GM23338 (cell line): ENCODE data around the gene CACNA1H. TPM values are rescaled to one million over a fixed set of nuclear protein-coding genes. Genes with fewer than 3 reads are reported as not detected.
A peak's percentile ranks its signal among the peaks of the same experiment; 100 is the strongest.

Experiments
- ATAC-seq: fragments of 200-7000 bp; cut with Tn5 transposase; 3 replicates; pipeline ENCODE4 v1.9.1; 2020
- DNase-seq: peaks from one replicate; pipeline ENCODE4 v3.0.0-alpha.2; 2015; ENCODE audit warnings: low spot score
- H2AFZ ChIP-seq: fragments of 200-600 bp; sonication (generic); 2 replicates; pipeline ENCODE4 v1.8.0; 2016; ENCODE audit warnings: antibody characterized with exemption, mild to moderate bottlenecking, moderate library complexity
- H3F3A ChIP-seq: fragments of 200-600 bp; sonication (generic); replicated peaks from 2 replicates; pipeline ENCODE4 v1.8.0; 2017; ENCODE audit warnings: antibody characterized with exemption, mixed run types, low read depth
- H3K27ac ChIP-seq: fragments of 200-600 bp; sonication (generic); 2 replicates; pipeline ENCODE4 v1.6.1; 2016; ENCODE audit warnings: low read depth
- H3K27me3 ChIP-seq: fragments of 200-600 bp; sonication (generic); 2 replicates; pipeline ENCODE4 v1.8.0; 2016; ENCODE audit warnings: mild to moderate bottlenecking, mixed run types, moderate library complexity; ENCODE audit not compliant: insufficient read depth
- H3K36me3 ChIP-seq: fragments of 200-600 bp; sonication (generic); 2 replicates; pipeline ENCODE4 v1.8.0; 2016; ENCODE audit warnings: mild to moderate bottlenecking; ENCODE audit not compliant: insufficient read depth
- H3K4me1 ChIP-seq: fragments of 200-600 bp; sonication (generic); 2 replicates; pipeline ENCODE4 v1.8.0; 2016; ENCODE audit warnings: mild to moderate bottlenecking, moderate library complexity; ENCODE audit not compliant: insufficient read depth
- H3K4me2 ChIP-seq: fragments of 200-600 bp; sonication (generic); 2 replicates; pipeline ENCODE4 v1.7.1; 2017; ENCODE audit warnings: mixed run types
- H3K4me3 ChIP-seq: fragments of 200-600 bp; sonication (generic); 2 replicates; pipeline ENCODE4 v1.6.1; 2016; ENCODE audit warnings: mixed run types
- H3K79me2 ChIP-seq: fragments of 200-600 bp; sonication (generic); replicated peaks from 2 replicates; pipeline ENCODE4 v1.8.0; 2017; ENCODE audit warnings: mild to moderate bottlenecking; ENCODE audit not compliant: insufficient read depth
- H3K9me2 ChIP-seq: fragments of 200-600 bp; sonication (generic); 2 replicates; pipeline ENCODE4 v1.8.0; 2017; ENCODE audit not compliant: insufficient read depth
- H4K20me1 ChIP-seq: fragments of 200-600 bp; sonication (generic); replicated peaks from 2 replicates; pipeline ENCODE4 v1.8.0; 2017; ENCODE audit warnings: mild to moderate bottlenecking; ENCODE audit not compliant: insufficient read depth
- H3K27ac Mint-ChIP-seq: 2 replicates; pipeline ENCODE4 v1.8.0; 2020; ENCODE audit warnings: inconsistent platforms, mild to moderate bottlenecking, moderate library complexity, mixed read lengths
- H3K27me3 Mint-ChIP-seq: 3 replicates; pipeline ENCODE4 v1.8.0; 2022; ENCODE audit warnings: low read depth, mild to moderate bottlenecking, moderate library complexity, mixed read lengths, inconsistent platforms; ENCODE audit not compliant: insufficient read depth, poor library complexity
- H3K36me3 Mint-ChIP-seq: 3 replicates; pipeline ENCODE4 v1.8.0; 2021; ENCODE audit warnings: low read depth, mild to moderate bottlenecking, inconsistent platforms, moderate library complexity, mixed read lengths
- H3K4me1 Mint-ChIP-seq: 3 replicates; pipeline ENCODE4 v1.8.0; 2020; ENCODE audit warnings: mild to moderate bottlenecking, inconsistent platforms, mixed read lengths
- H3K4me3 Mint-ChIP-seq: 3 replicates; pipeline ENCODE4 v1.8.0; 2021; ENCODE audit warnings: moderate library complexity, mild to moderate bottlenecking, inconsistent platforms, mixed read lengths
- H3K9me3 Mint-ChIP-seq: 3 replicates; pipeline ENCODE4 v1.8.0; 2020; ENCODE audit warnings: moderate library complexity, mild to moderate bottlenecking, inconsistent platforms, mixed read lengths
- CREB1 ChIP-seq: fragments of 250-450 bp; sonication (Bioruptor Pico); IDR thresholded peaks from 2 replicates; pipeline ENCODE4 v1.5.0; 2020; ENCODE audit warnings: low read depth, mild to moderate bottlenecking, moderate library complexity
- CTCF ChIP-seq, 2 experiments: fragments of 200-600 bp in 1 of 2; sonication (generic) in 1 of 2; conservative IDR thresholded peaks; 2 replicates each; pipeline versions ENCODE4 v1.5.1 to v1.6.1; 2016 to 2017; ENCODE audit warnings: antibody characterized with exemption in 2 of 2, low read depth in 2 of 2, mild to moderate bottlenecking in 2 of 2, moderate library complexity in 1 of 2
- ETS1 ChIP-seq: IDR thresholded peaks from 2 replicates; pipeline ENCODE4 v1.6.1; 2016; ENCODE audit warnings: antibody characterized with exemption
- EZH2 ChIP-seq: fragments of 200-600 bp; sonication (generic); IDR thresholded peaks from one replicate; pipeline ENCODE4 v1.8.0; 2017; ENCODE audit warnings: antibody characterized with exemption, mild to moderate bottlenecking, low read depth; ENCODE audit not compliant: unreplicated experiment
- EZH2phosphoT487 ChIP-seq: fragments of 200-600 bp; sonication (generic); IDR thresholded peaks from one replicate; pipeline ENCODE4 v1.8.1; 2018; ENCODE audit warnings: antibody characterized with exemption; ENCODE audit not compliant: unreplicated experiment
- JUNB ChIP-seq: IDR thresholded peaks from one replicate; pipeline ENCODE4 v1.6.1; 2016; ENCODE audit warnings: antibody characterized with exemption; ENCODE audit not compliant: unreplicated experiment
- NANOG ChIP-seq: IDR thresholded peaks from 2 replicates; pipeline ENCODE4 v1.6.1; 2016; ENCODE audit warnings: antibody characterized with exemption, borderline replicate concordance
- POLR2AphosphoS5 ChIP-seq: IDR thresholded peaks from 2 replicates; pipeline ENCODE4 v1.6.1; 2016; ENCODE audit warnings: antibody characterized with exemption, low read depth
- REST ChIP-seq: IDR thresholded peaks from one replicate; pipeline ENCODE4 v1.6.1; 2018; ENCODE audit warnings: antibody characterized with exemption; ENCODE audit not compliant: unreplicated experiment
- STAT1 ChIP-seq: IDR thresholded peaks from one replicate; pipeline ENCODE4 v1.6.1; 2016; ENCODE audit warnings: antibody characterized with exemption; ENCODE audit not compliant: unreplicated experiment
- ZNF331 ChIP-seq: fragments of 250-450 bp; sonication (Bioruptor Pico); IDR thresholded peaks from 2 replicates; pipeline ENCODE4 v1.5.0; 2020; ENCODE audit warnings: low read depth, mild to moderate bottlenecking, moderate library complexity
- ZNF462 ChIP-seq: fragments of 250-450 bp; sonication (Bioruptor Pico); IDR thresholded peaks from 2 replicates; pipeline ENCODE4 v1.5.0; 2020; ENCODE audit warnings: mild to moderate bottlenecking, moderate library complexity
- polyA plus RNA-seq: library from polyadenylated mRNA; unstranded; fragments of >200 nt; fragmentation: Nextera tagmentation; extraction: Ambion mirVana; gene quantifications from 2 replicates; pipeline ENCODE4 v1.2.1, GENCODE V29; 2016
- total RNA-seq: library from RNA; depleted of rRNA; stranded (reverse); fragments of >200 nt; shearing (Covaris generic); gene quantifications from 2 replicates; pipeline ENCODE4 v1.2.3, GENCODE V29; 2014

Gene CACNA1H
- total and polyA plus RNA-seq, 2 experiments from 2014 or later: 3.5 to 43.3 TPM

GRCh38 chr16:1159973-1160772 is 7.3 kb downstream of the CACNA1H start:
- Histone ChIP-seq H3F3A (no peaks in the 10 kb centered on the region), H3K79me2 (peaks cover 33% of the 10 kb centered on the region), H3K9me2 (no peaks in the 10 kb centered on the region), H3K4me1 (no peaks in the 10 kb centered on the region), H4K20me1 (peaks cover 10% of the 10 kb centered on the region; the same call in 1 of the 2 replicates), H3K4me3 (no peak overlapping the region), H3K27me3 (no peaks in the 10 kb centered on the region), H2AFZ (no peak overlapping the region), H3K27ac (no peak overlapping the region), H3K36me3 (no peaks in the 10 kb centered on the region), H3K4me2 (no peak overlapping the region)
- peak; percentile 3; the same call in 2 of the 3 replicates for ATAC-seq
- TF ChIP-seq EZH2phosphoT487 (no peak), ZNF462 (CRISPR knock-in tag) (no peak), REST (no peak), NANOG (no peak), CREB1 (CRISPR knock-in tag) (no peak), STAT1 (no peak), JUNB (no peak), POLR2AphosphoS5 (no peak), ETS1 (no peak), CTCF (conservative IDR thresholded peaks at IDR 0.05; ENCODE audit: low read depth in 2 of 2) (no peak), EZH2 (no peak), ZNF331 (CRISPR knock-in tag) (no peak)
- Mint-ChIP-seq H3K4me3 (no peak overlapping the region), H3K27me3 (peaks cover 8% of the 10 kb centered on the region), H3K4me1 (peaks cover 7% of the 10 kb centered on the region; the same call in 1 of the 3 replicates), H3K9me3 (no peaks in the 10 kb centered on the region), H3K27ac (no peak overlapping the region), H3K36me3 (no peaks in the 10 kb centered on the region)
- no peak for DNase-seq
